NB4 (cell line): ENCODE results near the gene SEMA3E.
"Not testable (repeated sequence)": the region's sequence is repeated elsewhere in the genome, so short reads cannot be mapped to it uniquely, and the experiment has no call there.

Source experiments
- DNase-seq: peaks from one replicate; pipeline ENCODE4 v3.0.0; 2010; ENCODE audit warnings: low read depth
- H3K4me3 ChIP-seq: one replicate; pipeline ENCODE4 v1.5.1; 2011; ENCODE audit warnings: mild to moderate bottlenecking, low read depth, low read length, moderate library complexity
- CTCF ChIP-seq: IDR thresholded peaks from one replicate; pipeline ENCODE4 v1.5.1; 2012; ENCODE audit warnings: low read depth, low read length
- MAX ChIP-seq: IDR thresholded peaks from 2 replicates; pipeline ENCODE4 v1.6.1; 2011; ENCODE audit warnings: low read depth, low read length
- MYC ChIP-seq: IDR thresholded peaks from 2 replicates; pipeline ENCODE4 v1.6.1; 2011; ENCODE audit warnings: low read depth, low read length
- POLR2A ChIP-seq: IDR thresholded peaks from 2 replicates; pipeline ENCODE4 v1.6.1; 2011; ENCODE audit warnings: mild to moderate bottlenecking; ENCODE audit not compliant: insufficient read length; ENCODE audit errors: extremely low read depth

Gene SEMA3E

GRCh38 chr7:83689855-83690254 is 40.9 kb upstream of the SEMA3E start:
- H3K4me3 ChIP-seq, result no peak overlapping the region
- DNase-seq, result no peak
- no peak for TF ChIP-seq MAX
- TF ChIP-seq CTCF, result no peak
- no peak for TF ChIP-seq MYC
- no peak for TF ChIP-seq POLR2A

- no peak overlapping the region for H3K4me3 ChIP-seq
- TF ChIP-seq POLR2A, result no peak
- no peak for TF ChIP-seq CTCF
- no peak for TF ChIP-seq MYC
- no peak for TF ChIP-seq MAX
- DNase-seq, result no peak
Observed at GRCh38 chr7:83686416-83686815, 37.5 kb upstream of the SEMA3E start.

- DNase-seq, result no peak
- no peak for TF ChIP-seq CTCF
- TF ChIP-seq MYC, result no peak
- TF ChIP-seq MAX, result no peak
- no peak for TF ChIP-seq POLR2A
- no peak overlapping the region for H3K4me3 ChIP-seq
Observed at GRCh38 chr7:83684928-83685327, 36.0 kb upstream of the SEMA3E start.

- no peak overlapping the region for H3K4me3 ChIP-seq
- no peak for DNase-seq
- TF ChIP-seq MAX (no peak), POLR2A (no peak), MYC (no peak), CTCF (no peak)
Observed at GRCh38 chr7:83681200-83681778, 32.4 kb upstream of the SEMA3E start.

GRCh38 chr7:83677180-83677866 is 28.4 kb upstream of the SEMA3E start:
- DNase-seq, result peak; percentile 57
- no peak overlapping the region for H3K4me3 ChIP-seq
- TF ChIP-seq MAX (no peak), CTCF (no peak), MYC (no peak), POLR2A (no peak)

GRCh38 chr7:83673291-83673690 is 24.4 kb upstream of the SEMA3E start:
- not testable (repeated sequence) for DNase-seq, H3K4me3 ChIP-seq
